Ishikawa (cell line): ENCODE data around the gene PDE6B.

ENCODE experiments used
- CEBPB ChIP-seq: IDR thresholded peaks from 2 replicates; pipeline ENCODE4 v1.6.1; 2012
- CREB1 ChIP-seq: IDR thresholded peaks from 2 replicates; pipeline ENCODE4 v1.6.1; 2012; ENCODE audit warnings: low read depth
- EGR1 ChIP-seq: IDR thresholded peaks from 2 replicates; pipeline ENCODE4 v1.6.1; 2012
- EP300 ChIP-seq: IDR thresholded peaks from 2 replicates; pipeline ENCODE4 v1.6.1; 2012; ENCODE audit warnings: borderline replicate concordance
- FOXM1 ChIP-seq: IDR thresholded peaks from 2 replicates; pipeline ENCODE4 v1.6.1; 2012; ENCODE audit warnings: low read depth, borderline replicate concordance
- NFIC ChIP-seq: IDR thresholded peaks from 2 replicates; pipeline ENCODE4 v1.6.1; 2012
- RAD21 ChIP-seq: IDR thresholded peaks from 2 replicates; pipeline ENCODE4 v1.6.1; 2012; ENCODE audit warnings: low read depth
- TAF1 ChIP-seq: IDR thresholded peaks from 2 replicates; pipeline ENCODE4 v1.6.1; 2012; ENCODE audit warnings: low read depth, mild to moderate bottlenecking
- TCF12 ChIP-seq: IDR thresholded peaks from 2 replicates; pipeline ENCODE4 v1.6.1; 2012; ENCODE audit warnings: low read depth
- TEAD4 ChIP-seq: IDR thresholded peaks from 2 replicates; pipeline ENCODE4 v1.6.1; 2012
- YY1 ChIP-seq: IDR thresholded peaks from 2 replicates; pipeline ENCODE4 v1.6.1; 2012; ENCODE audit warnings: low read depth
- ZBTB7A ChIP-seq: IDR thresholded peaks from 2 replicates; pipeline ENCODE4 v1.6.1; 2012; ENCODE audit warnings: low read depth
- TF ChIP-seq, protein P1 (sequence below): IDR thresholded peaks from 2 replicates; pipeline ENCODE4 v1.6.1; 2012
- TF ChIP-seq, protein P2 (sequence below): IDR thresholded peaks from 2 replicates; pipeline ENCODE4 v1.6.1; 2012; ENCODE audit warnings: low read depth, mild to moderate bottlenecking
- TF ChIP-seq, protein P3 (sequence below): IDR thresholded peaks from 2 replicates; pipeline ENCODE4 v1.6.1; 2012

PDE6B gene

DNA sequence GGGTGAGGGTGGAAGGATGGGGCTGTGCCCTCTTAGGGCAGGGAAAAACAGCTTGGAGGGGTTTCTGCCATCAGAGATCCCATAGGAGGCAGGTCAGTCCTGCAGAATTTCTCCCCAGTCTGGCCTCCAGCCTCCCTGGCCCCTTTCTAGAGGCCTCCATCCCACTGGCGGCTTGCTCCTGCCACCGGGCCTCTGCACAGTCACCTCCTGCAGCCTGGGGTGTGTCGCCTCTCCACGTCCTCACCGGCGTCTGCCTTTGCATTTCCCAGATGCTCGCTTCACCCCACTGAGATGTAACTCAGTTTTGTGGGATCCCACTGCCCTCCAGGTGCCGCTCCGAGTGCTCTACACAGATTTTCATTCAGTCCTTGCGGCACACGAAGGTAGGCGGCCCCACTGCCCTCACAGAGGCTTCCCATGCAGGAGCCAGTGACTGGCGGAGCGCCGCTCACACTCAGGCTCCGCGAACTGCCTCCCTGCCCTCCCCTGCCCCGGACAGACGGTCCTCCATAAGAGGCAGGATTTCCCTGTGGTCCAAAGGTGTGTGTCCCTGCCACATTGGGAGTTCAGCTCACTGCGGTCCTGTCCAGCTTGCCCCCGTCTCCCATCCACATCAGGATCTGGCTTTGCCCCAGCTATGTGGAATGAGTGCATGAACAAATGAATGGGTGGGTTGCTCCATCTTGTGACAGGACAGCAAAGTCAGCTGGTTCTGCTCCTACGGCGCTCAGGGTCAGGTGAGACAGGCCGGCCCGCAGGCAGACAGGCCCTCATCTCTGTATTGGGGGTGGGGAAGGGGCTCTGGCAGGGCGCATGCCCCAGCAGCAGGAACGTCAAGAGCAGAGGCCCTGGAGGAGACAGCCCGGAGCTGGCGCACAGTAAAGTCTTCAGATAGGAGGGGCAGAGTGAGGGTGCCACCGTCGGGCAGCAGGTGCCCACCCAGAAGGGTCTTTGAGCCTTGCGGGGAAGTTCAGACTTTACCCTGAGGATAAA is 46.6 kb upstream of the PDE6B start:
- no peak for TF ChIP-seq CREB1
- TF ChIP-seq NFIC: no peak
- TF ChIP-seq YY1: no peak
- no peak for TF ChIP-seq CEBPB
- TF ChIP-seq TEAD4: no peak
- TF ChIP-seq FOXM1: no peak
- no peak for TF ChIP-seq RAD21
- TF ChIP-seq TAF1: no peak

DNA sequence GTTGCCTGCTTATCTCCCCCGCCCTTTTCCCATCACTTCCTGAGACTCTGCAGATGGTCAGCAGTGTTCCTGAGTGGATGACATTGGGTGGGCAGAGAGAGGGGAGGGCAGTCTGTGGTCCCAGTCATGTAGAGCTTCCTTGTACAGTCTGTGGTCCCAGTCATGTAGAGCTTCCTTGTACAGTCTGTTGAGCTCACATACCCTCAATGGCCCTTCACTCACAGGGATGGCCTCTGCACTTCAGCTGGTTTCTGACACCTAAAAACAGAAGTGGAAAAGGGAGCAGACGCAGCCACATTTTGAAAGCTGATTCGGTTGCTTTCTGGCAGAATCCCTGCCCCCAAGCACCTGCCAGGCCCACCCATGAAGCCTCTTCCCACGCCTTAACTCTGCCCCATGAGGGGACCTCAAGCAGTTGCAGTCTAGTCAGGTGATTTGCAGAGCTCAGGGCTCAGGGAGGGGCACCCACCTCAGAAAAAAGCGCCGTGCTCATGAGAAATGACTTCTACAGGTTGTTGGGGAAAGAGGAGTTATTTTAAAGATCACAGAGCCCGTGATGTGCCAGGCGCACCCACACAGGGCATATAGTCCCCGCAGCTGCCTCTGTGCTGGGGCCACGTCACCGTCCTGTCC is 45.7 kb upstream of the PDE6B start:
- TF ChIP-seq CEBPB: no peak
- TF ChIP-seq ZBTB7A: no peak
- TF ChIP-seq, protein P1, sequence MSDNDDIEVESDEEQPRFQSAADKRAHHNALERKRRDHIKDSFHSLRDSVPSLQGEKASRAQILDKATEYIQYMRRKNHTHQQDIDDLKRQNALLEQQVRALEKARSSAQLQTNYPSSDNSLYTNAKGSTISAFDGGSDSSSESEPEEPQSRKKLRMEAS: no peak
- TF ChIP-seq, protein P2, sequence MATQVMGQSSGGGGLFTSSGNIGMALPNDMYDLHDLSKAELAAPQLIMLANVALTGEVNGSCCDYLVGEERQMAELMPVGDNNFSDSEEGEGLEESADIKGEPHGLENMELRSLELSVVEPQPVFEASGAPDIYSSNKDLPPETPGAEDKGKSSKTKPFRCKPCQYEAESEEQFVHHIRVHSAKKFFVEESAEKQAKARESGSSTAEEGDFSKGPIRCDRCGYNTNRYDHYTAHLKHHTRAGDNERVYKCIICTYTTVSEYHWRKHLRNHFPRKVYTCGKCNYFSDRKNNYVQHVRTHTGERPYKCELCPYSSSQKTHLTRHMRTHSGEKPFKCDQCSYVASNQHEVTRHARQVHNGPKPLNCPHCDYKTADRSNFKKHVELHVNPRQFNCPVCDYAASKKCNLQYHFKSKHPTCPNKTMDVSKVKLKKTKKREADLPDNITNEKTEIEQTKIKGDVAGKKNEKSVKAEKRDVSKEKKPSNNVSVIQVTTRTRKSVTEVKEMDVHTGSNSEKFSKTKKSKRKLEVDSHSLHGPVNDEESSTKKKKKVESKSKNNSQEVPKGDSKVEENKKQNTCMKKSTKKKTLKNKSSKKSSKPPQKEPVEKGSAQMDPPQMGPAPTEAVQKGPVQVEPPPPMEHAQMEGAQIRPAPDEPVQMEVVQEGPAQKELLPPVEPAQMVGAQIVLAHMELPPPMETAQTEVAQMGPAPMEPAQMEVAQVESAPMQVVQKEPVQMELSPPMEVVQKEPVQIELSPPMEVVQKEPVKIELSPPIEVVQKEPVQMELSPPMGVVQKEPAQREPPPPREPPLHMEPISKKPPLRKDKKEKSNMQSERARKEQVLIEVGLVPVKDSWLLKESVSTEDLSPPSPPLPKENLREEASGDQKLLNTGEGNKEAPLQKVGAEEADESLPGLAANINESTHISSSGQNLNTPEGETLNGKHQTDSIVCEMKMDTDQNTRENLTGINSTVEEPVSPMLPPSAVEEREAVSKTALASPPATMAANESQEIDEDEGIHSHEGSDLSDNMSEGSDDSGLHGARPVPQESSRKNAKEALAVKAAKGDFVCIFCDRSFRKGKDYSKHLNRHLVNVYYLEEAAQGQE: no peak
- TF ChIP-seq TCF12: no peak
- TF ChIP-seq NFIC: no peak
- TF ChIP-seq EGR1: no peak
- TF ChIP-seq TAF1: no peak
- TF ChIP-seq RAD21: no peak
- no peak for TF ChIP-seq EP300
- no peak for TF ChIP-seq CREB1
- TF ChIP-seq FOXM1: no peak
- TF ChIP-seq TEAD4: no peak
- no peak for TF ChIP-seq YY1
- TF ChIP-seq, protein P3, sequence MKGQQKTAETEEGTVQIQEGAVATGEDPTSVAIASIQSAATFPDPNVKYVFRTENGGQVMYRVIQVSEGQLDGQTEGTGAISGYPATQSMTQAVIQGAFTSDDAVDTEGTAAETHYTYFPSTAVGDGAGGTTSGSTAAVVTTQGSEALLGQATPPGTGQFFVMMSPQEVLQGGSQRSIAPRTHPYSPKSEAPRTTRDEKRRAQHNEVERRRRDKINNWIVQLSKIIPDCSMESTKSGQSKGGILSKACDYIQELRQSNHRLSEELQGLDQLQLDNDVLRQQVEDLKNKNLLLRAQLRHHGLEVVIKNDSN: no peak

DNA sequence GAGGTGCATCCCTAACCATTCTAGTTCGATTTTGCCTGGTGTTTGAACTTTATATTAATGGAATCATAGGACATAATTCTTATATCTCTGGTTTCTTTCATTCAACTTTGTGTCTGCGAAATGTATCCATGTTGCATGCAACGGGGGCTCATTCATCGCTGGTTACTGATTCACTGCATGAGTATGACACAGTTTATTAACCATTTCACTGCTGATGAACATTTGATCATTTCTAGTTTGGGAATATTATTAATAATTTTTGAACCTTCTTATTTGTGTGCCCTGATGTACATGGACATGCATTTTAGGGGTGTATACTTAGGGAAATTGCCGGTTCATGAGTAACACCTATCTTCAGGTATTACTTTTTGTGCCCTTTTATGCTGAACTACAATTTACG is 44.2 kb upstream of the PDE6B start:
- TF ChIP-seq, protein P3: no peak
- TF ChIP-seq ZBTB7A (no peak), CREB1 (no peak), NFIC (no peak), TAF1 (no peak), CEBPB (no peak), TEAD4 (no peak)
- TF ChIP-seq, protein P2: no peak
- TF ChIP-seq, protein P1: no peak

DNA sequence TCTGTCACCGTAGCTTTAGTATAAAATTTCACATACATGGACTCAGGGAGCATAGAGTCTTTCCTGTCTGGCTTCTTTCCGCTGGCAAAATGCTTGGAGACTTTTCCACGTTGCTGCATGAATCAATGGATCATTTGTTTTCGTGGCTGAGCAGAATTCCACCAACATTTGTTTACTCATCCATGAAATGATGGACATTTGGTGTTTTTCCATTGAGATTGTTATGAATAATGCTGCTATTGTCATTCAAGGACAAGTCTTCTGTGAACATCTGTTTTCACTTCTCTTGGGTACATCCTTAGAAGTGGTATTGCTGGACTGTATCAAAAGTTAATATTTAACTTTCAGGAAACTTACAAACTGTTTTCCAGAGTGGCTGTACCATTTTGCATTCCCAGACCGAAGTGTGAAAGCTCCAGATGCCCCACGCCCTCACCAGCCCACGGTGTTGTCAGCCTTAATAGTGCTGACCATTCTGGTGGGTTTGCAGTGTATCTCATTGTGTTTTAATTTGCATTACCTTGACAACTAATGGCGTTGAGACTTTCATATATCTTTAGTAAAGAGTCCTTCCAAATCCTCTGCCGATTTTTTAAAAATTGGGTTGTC is 43.5 kb upstream of the PDE6B start:
- TF ChIP-seq RAD21: no peak
- TF ChIP-seq EP300: no peak
- TF ChIP-seq, protein P1: no peak
- no peak for TF ChIP-seq CEBPB
- TF ChIP-seq ZBTB7A: no peak
- TF ChIP-seq NFIC: no peak

DNA sequence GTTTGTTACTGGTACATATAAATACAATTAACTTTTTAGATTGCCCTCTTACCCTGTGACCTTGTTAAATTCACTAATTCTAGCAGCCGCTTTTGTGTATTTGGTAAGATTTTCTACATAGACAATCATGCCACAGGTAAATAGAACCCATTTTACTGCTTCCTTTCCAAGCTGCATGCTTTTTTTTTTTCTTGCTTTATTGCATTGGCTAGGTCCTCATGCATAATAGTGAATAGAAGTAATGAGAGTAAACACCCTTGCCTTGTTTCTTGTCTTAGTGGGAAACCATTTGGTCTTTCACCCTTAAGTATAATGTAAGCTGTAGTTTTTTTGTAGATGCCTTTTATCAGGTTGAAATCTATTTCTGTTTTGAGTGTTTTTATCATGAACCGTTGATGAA is 41.6 kb upstream of the PDE6B start:
- TF ChIP-seq NFIC (no peak), ZBTB7A (no peak), TAF1 (no peak), YY1 (no peak), FOXM1 (no peak)
- TF ChIP-seq, protein P2: no peak
